ENCODE measurements around the gene LRRC3. TPM values are rescaled to one million over a fixed set of nuclear protein-coding genes. Genes with fewer than 3 reads are reported as not detected.

LRRC3 gene
- total and polyA plus RNA-seq, 2 donors (not counting 3 experiments of a cell fraction or from before 2014, with no cell fraction given): 4.8 to 4.9 TPM

DNA sequence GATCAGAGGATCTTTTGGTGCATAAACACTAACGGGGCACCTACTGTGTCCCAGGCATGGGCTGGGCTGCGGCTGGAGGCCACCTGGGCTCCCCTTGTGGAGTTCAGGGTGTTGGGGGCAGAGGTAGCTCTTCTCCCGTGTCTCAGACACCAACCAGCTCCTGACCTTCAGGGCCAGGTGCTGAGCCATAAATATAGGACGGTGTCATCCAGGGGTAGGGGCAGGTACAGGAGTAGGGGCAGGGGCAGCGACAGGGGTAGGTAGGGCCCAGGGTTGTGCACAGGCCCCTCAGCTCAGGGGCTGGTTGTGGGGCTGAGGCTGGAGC is 18.0 kb upstream of the LRRC3 start:
- FAIRE-seq (no peak), DNase-seq (ENCODE audit: low read depth, low spot score) (no peak)
- Histone ChIP-seq H3K4me3 (replicated peaks in 1 of 3; ENCODE audit: insufficient read depth in 1 of 3, low read depth in 1 of 3, low read length in 3 of 3) (no peak overlapping the region), H3K9me3 (replicated peaks; ENCODE audit: control insufficient read depth, insufficient read depth, low read length) (no peaks in the 10 kb centered on the region), H3K9ac (replicated peaks; ENCODE audit: extremely low read depth, insufficient read depth, low read length) (no peak overlapping the region), H3K9me1 (replicated peaks; ENCODE audit: control insufficient read depth, extremely low read depth, insufficient read depth, low read length) (no peaks in the 10 kb centered on the region), H3K79me2 (ENCODE audit: control insufficient read depth, insufficient read depth, low read length) (no peaks in the 10 kb centered on the region), H3K36me3 (ENCODE audit: control insufficient read depth in 2 of 2, extremely low read depth in 1 of 2, insufficient read depth in 2 of 2, low read length in 2 of 2) (no peaks in the 10 kb centered on the region), H2AFZ (ENCODE audit: low read depth, low read length) (no peak overlapping the region), H4K20me1 (replicated peaks; ENCODE audit: control insufficient read depth, extremely low read depth, insufficient read depth, low read length) (no peaks in the 10 kb centered on the region), H3K27ac (ENCODE audit: insufficient read depth, low read depth, low read length) (no peak overlapping the region), H3K4me1 (ENCODE audit: control insufficient read depth, extremely low read depth, insufficient read depth, low read length) (no peaks in the 10 kb centered on the region), H3K4me2 (ENCODE audit: insufficient read depth, low read length) (no peak overlapping the region), H3K27me3 (ENCODE audit: control insufficient read depth in 2 of 2, insufficient read depth in 2 of 2, low read length in 2 of 2) (no peaks in the 10 kb centered on the region)
- POLR2A ChIA-PET: no interaction called here
- intact Hi-C loops (cut with micrococcal nuclease): no loop called here
- CTCF ChIA-PET: interaction anchor here (1.1 kb wide), 1 partner anchor 8 kb away, joined by 3 read pairs; no protein-coding TSS in a partner anchor
- no TSS peak for BruUV-seq (replicated peaks)
- dilution Hi-C loops (cut with MboI; ENCODE audit: extremely low pct_ligation_motif_present, low sequenced_read_pairs): no loop called here
- TF ChIP-seq MYC (IDR thresholded peaks at IDR 0.05; ENCODE audit: low read depth, low read length) (no peak), GATA2 (IDR thresholded peaks at IDR 0.05; ENCODE audit: insufficient read depth, insufficient read length, low read depth, low read length) (no peak), EZH2 (IDR thresholded peaks at IDR 0.05; ENCODE audit: borderline replicate concordance, low read depth, low read length, severe bottlenecking) (no peak), POLR2AphosphoS5 (IDR thresholded peaks at IDR 0.05; ENCODE audit: insufficient read depth, low read depth, low read length) (no peak), POLR2A (IDR thresholded peaks at IDR 0.05; ENCODE audit: low read depth, low read length) (no peak), JUN (IDR thresholded peaks at IDR 0.05; ENCODE audit: borderline replicate concordance, insufficient read depth, insufficient read length, low read depth) (no peak), FOS (IDR thresholded peaks at IDR 0.05; ENCODE audit: borderline replicate concordance, insufficient read depth, low read length) (no peak)
- TF ChIP-seq, protein P1, sequence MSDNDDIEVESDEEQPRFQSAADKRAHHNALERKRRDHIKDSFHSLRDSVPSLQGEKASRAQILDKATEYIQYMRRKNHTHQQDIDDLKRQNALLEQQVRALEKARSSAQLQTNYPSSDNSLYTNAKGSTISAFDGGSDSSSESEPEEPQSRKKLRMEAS (IDR thresholded peaks at IDR 0.05; ENCODE audit: insufficient read depth, insufficient read length): no peak
- TF ChIP-seq, protein P2, sequence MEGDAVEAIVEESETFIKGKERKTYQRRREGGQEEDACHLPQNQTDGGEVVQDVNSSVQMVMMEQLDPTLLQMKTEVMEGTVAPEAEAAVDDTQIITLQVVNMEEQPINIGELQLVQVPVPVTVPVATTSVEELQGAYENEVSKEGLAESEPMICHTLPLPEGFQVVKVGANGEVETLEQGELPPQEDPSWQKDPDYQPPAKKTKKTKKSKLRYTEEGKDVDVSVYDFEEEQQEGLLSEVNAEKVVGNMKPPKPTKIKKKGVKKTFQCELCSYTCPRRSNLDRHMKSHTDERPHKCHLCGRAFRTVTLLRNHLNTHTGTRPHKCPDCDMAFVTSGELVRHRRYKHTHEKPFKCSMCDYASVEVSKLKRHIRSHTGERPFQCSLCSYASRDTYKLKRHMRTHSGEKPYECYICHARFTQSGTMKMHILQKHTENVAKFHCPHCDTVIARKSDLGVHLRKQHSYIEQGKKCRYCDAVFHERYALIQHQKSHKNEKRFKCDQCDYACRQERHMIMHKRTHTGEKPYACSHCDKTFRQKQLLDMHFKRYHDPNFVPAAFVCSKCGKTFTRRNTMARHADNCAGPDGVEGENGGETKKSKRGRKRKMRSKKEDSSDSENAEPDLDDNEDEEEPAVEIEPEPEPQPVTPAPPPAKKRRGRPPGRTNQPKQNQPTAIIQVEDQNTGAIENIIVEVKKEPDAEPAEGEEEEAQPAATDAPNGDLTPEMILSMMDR (IDR thresholded peaks at IDR 0.05; ENCODE audit: extremely low read depth in 1 of 2, insufficient read depth in 1 of 2, low read depth in 1 of 2, low read length in 2 of 2): no peak

Data from endothelial cell of umbilical vein (primary cell).